WI38 (cell line): ENCODE measurements around the gene TMEM33.
"Not testable (repeated sequence)": the region's sequence is repeated elsewhere in the genome, so short reads cannot be mapped to it uniquely, and the experiment has no call there.

Experiments used
- H3K4me3 ChIP-seq: 2 replicates; pipeline ENCODE4 v1.5.1; 2011; ENCODE audit warnings: low read depth, mild to moderate bottlenecking, control low read depth, low read length
- TF ChIP-seq, protein P1 (sequence below): IDR thresholded peaks from 2 replicates; pipeline ENCODE4 v1.5.1; 2012; ENCODE audit warnings: low read depth, mild to moderate bottlenecking, control low read depth, low read length

TMEM33 gene

DNA sequence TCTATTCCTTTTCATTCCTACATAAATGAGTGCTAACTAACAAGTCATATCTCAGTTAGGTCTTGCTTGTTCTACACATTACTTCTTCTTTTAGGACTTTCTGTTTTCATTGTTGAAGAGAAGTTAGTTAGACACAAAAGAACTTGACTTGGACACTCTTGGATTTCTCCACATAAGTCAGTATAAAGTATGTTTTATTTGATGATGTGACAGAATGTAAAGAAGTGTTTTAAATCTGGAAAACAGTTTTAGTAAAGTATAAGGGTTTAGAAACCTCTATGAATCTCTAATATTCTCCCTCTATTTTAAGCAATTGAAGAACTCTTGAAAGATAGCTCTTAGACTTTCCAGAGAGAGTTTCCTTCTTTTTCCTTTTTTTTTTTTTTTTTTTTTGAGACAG lies 38.6 kb upstream of the TMEM33 start:
- no peak overlapping the region for H3K4me3 ChIP-seq
- TF ChIP-seq, protein P1, sequence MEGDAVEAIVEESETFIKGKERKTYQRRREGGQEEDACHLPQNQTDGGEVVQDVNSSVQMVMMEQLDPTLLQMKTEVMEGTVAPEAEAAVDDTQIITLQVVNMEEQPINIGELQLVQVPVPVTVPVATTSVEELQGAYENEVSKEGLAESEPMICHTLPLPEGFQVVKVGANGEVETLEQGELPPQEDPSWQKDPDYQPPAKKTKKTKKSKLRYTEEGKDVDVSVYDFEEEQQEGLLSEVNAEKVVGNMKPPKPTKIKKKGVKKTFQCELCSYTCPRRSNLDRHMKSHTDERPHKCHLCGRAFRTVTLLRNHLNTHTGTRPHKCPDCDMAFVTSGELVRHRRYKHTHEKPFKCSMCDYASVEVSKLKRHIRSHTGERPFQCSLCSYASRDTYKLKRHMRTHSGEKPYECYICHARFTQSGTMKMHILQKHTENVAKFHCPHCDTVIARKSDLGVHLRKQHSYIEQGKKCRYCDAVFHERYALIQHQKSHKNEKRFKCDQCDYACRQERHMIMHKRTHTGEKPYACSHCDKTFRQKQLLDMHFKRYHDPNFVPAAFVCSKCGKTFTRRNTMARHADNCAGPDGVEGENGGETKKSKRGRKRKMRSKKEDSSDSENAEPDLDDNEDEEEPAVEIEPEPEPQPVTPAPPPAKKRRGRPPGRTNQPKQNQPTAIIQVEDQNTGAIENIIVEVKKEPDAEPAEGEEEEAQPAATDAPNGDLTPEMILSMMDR: no peak

DNA sequence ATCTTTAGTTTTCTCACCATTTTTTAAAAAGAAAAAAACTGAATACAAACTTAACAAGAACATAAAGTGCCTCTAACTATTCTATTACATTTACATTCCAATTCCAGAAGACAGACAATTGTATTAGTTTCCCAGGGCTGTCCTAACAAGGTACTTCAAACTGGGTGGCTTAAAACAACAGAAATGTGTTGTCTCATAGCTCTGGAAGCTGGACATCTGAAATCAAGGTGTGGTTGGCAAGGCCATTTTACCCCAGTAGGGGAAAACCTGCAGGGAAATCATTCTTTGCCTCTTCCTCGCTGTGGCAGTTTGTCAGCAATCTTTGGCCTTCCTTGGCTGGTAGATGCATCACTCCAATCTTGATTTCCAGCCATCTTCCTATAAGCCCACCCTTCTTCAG lies 37.5 kb upstream of the TMEM33 start:
- TF ChIP-seq, protein P1: no peak
- no peak overlapping the region for H3K4me3 ChIP-seq

GRCh38 chr4:41909136-41909535 lies 26.1 kb upstream of the TMEM33 start:
- H3K4me3 ChIP-seq: not testable (repeated sequence)

DNA sequence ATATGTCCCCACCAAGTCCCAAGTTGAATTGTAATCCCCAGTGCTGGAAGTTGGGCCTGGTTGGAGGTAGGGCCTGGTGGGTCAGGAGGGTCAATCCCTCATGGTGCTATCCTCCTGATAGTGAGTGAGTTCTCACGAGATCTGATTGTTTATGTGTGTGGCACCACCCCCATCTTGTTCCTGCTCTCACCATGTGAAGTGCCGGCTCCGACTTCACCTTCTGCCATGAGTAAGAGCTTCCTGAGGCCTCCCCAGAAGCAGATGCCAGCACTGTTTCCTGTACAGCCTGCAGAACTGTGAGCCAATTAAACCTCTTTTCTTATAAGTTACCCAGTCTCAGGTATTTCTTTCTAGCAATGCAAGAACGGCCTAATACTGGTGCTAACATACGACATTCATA lies 22.7 kb upstream of the TMEM33 start:
- TF ChIP-seq, protein P1: no peak
- H3K4me3 ChIP-seq: no peak overlapping the region

GRCh38 chr4:41913509-41913908 lies 21.7 kb upstream of the TMEM33 start:
- TF ChIP-seq, protein P1: no peak
- H3K4me3 ChIP-seq: no peak overlapping the region

- H3K4me3 ChIP-seq: no peak overlapping the region
- TF ChIP-seq, protein P1: no peak
Measured at GRCh38 chr4:41918278-41918677, 17.0 kb upstream of the TMEM33 start.

GRCh38 chr4:41920416-41920815 lies 14.8 kb upstream of the TMEM33 start:
- not testable (repeated sequence) for H3K4me3 ChIP-seq

- no peak overlapping the region for H3K4me3 ChIP-seq
- TF ChIP-seq, protein P1: no peak
Measured at GRCh38 chr4:41921476-41921875, 13.8 kb upstream of the TMEM33 start.
